Endothelial cell of umbilical vein (primary cell): ENCODE measurements around the gene TESPA1.

ENCODE experiments used
- TF ChIP-seq, protein P1 (sequence below): IDR thresholded peaks from 2 replicates; pipeline ENCODE4 v1.6.1; 2011; ENCODE audit not compliant: insufficient read depth, insufficient read length
- TF ChIP-seq, protein P2 (sequence below), 2 donors: IDR thresholded peaks; 1 replicate in 1 of 2; 2 replicates in 1 of 2; pipeline ENCODE4 v1.5.1; 2011; ENCODE audit warnings: low read length in 2 of 2, mild to moderate bottlenecking in 2 of 2, moderate library complexity in 2 of 2, control low read depth in 1 of 2, inconsistent platforms in 1 of 2, low read depth in 1 of 2; ENCODE audit not compliant: insufficient read depth in 1 of 2; ENCODE audit errors: extremely low read depth in 1 of 2

DNA sequence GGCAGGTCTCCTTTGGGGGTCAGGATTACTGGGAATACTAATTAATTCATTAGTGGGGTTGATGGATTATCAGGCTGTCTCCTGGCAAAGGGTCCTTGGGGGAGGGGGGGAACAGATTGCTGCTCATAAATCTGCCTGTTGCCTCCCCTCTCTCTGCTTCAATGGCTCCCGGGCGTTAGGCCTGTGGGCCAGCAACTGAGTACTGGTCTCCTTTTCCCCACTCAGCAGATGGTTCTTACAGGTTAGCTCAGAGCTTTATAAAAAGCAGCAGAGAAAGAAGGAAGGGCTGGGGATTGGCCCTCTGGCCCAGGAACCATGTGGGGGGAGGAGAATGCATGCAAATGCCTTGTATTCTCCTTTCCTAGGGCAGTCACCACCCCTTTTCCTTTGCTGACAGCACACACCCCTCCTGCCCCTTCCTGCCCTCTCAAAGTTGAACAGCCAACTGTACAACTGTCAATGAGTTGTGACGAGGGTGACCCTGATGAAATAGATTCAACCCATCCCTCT, 32.9 kb upstream of the TESPA1 start:
- TF ChIP-seq, protein P1, sequence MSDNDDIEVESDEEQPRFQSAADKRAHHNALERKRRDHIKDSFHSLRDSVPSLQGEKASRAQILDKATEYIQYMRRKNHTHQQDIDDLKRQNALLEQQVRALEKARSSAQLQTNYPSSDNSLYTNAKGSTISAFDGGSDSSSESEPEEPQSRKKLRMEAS, result no peak
- TF ChIP-seq, protein P2, sequence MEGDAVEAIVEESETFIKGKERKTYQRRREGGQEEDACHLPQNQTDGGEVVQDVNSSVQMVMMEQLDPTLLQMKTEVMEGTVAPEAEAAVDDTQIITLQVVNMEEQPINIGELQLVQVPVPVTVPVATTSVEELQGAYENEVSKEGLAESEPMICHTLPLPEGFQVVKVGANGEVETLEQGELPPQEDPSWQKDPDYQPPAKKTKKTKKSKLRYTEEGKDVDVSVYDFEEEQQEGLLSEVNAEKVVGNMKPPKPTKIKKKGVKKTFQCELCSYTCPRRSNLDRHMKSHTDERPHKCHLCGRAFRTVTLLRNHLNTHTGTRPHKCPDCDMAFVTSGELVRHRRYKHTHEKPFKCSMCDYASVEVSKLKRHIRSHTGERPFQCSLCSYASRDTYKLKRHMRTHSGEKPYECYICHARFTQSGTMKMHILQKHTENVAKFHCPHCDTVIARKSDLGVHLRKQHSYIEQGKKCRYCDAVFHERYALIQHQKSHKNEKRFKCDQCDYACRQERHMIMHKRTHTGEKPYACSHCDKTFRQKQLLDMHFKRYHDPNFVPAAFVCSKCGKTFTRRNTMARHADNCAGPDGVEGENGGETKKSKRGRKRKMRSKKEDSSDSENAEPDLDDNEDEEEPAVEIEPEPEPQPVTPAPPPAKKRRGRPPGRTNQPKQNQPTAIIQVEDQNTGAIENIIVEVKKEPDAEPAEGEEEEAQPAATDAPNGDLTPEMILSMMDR (IDR thresholded peaks at IDR 0.05; ENCODE audit: extremely low read depth in 1 of 2, insufficient read depth in 1 of 2, low read depth in 1 of 2, low read length in 2 of 2), result no peak
